ENCODE data around the gene APBA2. TPM values are rescaled to one million over a fixed set of nuclear protein-coding genes. Genes with fewer than 3 reads are reported as not detected.

Gene APBA2
- total and polyA plus RNA-seq, 2 of the 13 experiments (the other 11 are each of a cell fraction or from before 2014, with no cell fraction given), result 0.62 to 2.3 TPM

- TF ChIP-seq ZBTB40 (IDR thresholded peaks at IDR 0.05) (no peak), ZBTB40 (CRISPR knock-in tag; IDR thresholded peaks at IDR 0.05) (no peak), ZBTB7B (CRISPR knock-in tag; IDR thresholded peaks at IDR 0.05) (no peak)
Measured at GRCh38 chr15:28985316-28985645, 99.5 kb downstream of the APBA2 start (continued).

- Histone ChIP-seq H3K27ac (ENCODE audit: extremely low read length, insufficient read depth, low read length) (no peak overlapping the region), H3K4me2 (ENCODE audit: low read depth, low read length) (peak overlapping the region; percentile 39; the same call in 1 of the 2 replicates), H4K20me1 (ENCODE audit: insufficient read depth, low read length) (no peaks in the 10 kb centered on the region), H3K79me2 (ENCODE audit: insufficient read depth, low read length) (no peaks in the 10 kb centered on the region), H2AFZ (ENCODE audit: low read length) (no peak overlapping the region), H3K4me3 (replicated peaks in 1 of 3; ENCODE audit: insufficient read depth in 1 of 3, low read depth in 2 of 3, low read length in 3 of 3) (no peak overlapping the region), H3K4me1 (ENCODE audit: insufficient read depth, low read length) (0 out of 2 replicates have a peak, but pooled peaks cover 5% of the 10 kb centered on the region), H3K27me3 (ENCODE audit: control insufficient read depth in 1 of 2, insufficient read depth in 2 of 2, low read length in 2 of 2) (no peaks in the 10 kb centered on the region), H3K9me3 (ENCODE audit: low read length) (no peaks in the 10 kb centered on the region), H3K9ac (ENCODE audit: insufficient read depth, low read depth, low read length) (no peak overlapping the region), H3K36me3 (replicated peaks in 1 of 2; ENCODE audit: control insufficient read depth in 1 of 2, insufficient read depth in 2 of 2, low read length in 2 of 2) (no peaks in the 10 kb centered on the region)
- DNase-seq (ENCODE audit: low spot score), result no peak
- in situ Hi-C loops (cut with HindIII; ENCODE audit: extremely low pct_ligation_motif_present, low pct_unique_long_range_greater_than_20kb), result no loop called here
- POLR2A ChIA-PET, result no interaction called here
- no peak for ATAC-seq
- 68% methylated on average over 6 of the region's 8 CpGs for whole genome bisulfite sequencing (ENCODE audit: low lambda C conversion rate)
- intact Hi-C loops (cut with micrococcal nuclease; ENCODE audit: unreplicated experiment), result no loop called here
- no peak for FAIRE-seq
- CTCF ChIA-PET (ENCODE audit: low intra/inter-chr PET ratio, low total read pairs), result no interaction called here
- no TSS peak for BruUV-seq (replicated peaks)
- TF ChIP-seq FOXA1 (IDR thresholded peaks at IDR 0.05) (no peak), FOXA1 (CRISPR knock-in tag; IDR thresholded peaks at IDR 0.05) (no peak), SMC3 (IDR thresholded peaks at IDR 0.05; ENCODE audit: low read length) (no peak), ATF5 (CRISPR knock-in tag; IDR thresholded peaks at IDR 0.05; ENCODE audit: low read depth) (no peak), ZNF503 (CRISPR knock-in tag; IDR thresholded peaks at IDR 0.05) (no peak), CREB3 (CRISPR knock-in tag; IDR thresholded peaks at IDR 0.05) (no peak), POGZ (CRISPR knock-in tag; IDR thresholded peaks at IDR 0.05) (no peak), NFIC (IDR thresholded peaks at IDR 0.05; ENCODE audit: low read length) (no peak)
Measured at GRCh38 chr15:28985691-28986090, 99.9 kb downstream of the APBA2 start.

All from HepG2 (cell line).